EH (cell line): ENCODE data around the gene GRXCR1.

Experiments used
- DNase-seq: peaks from one replicate; pipeline ENCODE4 v3.0.0-alpha.2; 2015; ENCODE audit warnings: low read depth

The GRXCR1 gene

GRCh38 chr4:42892413-42892812, at the start of gene GRXCR1:
GRXCR1 (plus strand) TSS chr4:42892713; CDS start chr4:42893267, 554 bp downstream.
- DNase-seq, result no peak

GRCh38 chr4:42843694-42844093, 48.8 kb upstream of the GRXCR1 start:
- no peak for DNase-seq

GRCh38 chr4:42844422-42845070, 48.0 kb upstream of the GRXCR1 start:
- DNase-seq, result no peak

DNA sequence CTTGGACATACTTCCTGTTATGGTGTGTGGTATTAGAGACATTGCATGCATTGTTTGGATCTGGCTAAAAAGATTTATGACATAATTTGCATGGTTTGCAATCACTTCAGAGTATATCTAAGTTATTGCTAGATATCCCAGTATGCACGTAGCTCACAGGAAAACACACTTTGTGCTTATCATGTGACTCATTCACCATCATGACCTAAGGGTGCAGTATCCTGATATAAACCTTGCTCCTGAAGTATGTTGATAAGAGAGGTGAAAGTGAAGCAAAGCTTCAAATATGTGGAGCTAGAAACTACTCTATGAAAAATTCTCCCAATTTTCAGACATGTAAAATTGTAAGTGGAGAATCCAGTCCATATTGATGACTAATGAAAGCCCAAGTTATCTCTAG, 46.9 kb upstream of the GRXCR1 start:
- DNase-seq, result no peak

DNA sequence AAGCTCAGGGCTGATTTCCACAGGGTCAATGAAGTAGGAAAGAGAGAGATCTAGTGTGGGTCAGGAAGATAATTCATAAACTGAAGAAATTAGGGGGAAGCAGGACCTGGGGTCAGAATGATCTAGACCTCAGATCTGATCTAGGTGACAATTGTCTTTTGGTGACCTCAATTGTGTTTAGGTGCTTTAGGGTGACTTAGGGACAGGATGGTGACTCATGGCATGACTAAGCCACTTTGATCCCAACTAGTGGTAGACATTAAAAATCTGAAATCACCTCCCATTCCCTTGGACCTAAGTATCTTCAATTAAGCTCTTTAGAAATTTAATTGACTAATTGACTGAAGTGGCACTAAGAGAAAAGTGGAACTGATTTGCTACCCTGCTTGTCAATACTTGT, 36.7 kb upstream of the GRXCR1 start:
- DNase-seq, result no peak

- DNase-seq, result peak; percentile 24
Observed at GRCh38 chr4:42865572-42866189, 26.8 kb upstream of the GRXCR1 start.

GRCh38 chr4:42871261-42871660, 21.3 kb upstream of the GRXCR1 start:
- no peak for DNase-seq

GRCh38 chr4:42871671-42872290, 20.7 kb upstream of the GRXCR1 start:
- DNase-seq, result no peak

DNA sequence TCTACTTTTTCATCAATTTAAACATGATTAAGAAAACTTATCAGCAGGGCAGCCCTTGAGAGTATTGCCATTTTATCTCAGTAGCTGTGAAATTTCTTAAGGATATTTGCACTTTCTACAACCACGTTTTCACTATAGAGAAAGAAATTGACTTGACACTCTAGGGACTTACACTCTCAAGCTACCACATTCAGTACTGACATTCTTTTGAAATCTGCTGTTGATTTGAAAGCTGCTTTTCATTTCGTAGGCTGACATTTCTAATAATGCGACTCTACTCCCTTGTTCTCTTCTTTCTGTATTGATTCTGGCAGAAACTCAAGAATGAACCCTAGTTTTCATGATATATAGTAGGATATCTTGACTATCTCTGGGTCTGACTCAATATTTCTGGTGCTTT, 13.7 kb upstream of the GRXCR1 start:
- no peak for DNase-seq

DNA sequence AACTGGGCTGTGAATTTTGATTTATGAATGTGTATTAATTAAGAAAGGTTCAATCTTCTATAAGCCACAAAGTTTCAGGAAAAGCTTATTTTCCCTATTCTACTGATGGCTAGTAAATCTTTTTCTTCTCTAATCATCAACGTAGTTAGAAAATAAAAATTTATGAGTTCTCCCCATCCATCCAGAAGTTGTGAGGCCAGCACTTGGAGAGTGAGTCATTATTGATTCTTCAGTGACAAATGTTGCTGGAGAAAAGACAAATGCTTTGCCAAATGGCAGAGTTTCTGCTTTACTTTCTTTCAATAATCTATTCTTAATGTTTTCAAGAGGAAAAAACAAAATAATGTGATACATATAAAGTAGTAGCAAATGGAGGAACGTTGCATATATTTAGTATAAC, 11.3 kb upstream of the GRXCR1 start:
- no peak for DNase-seq

DNA sequence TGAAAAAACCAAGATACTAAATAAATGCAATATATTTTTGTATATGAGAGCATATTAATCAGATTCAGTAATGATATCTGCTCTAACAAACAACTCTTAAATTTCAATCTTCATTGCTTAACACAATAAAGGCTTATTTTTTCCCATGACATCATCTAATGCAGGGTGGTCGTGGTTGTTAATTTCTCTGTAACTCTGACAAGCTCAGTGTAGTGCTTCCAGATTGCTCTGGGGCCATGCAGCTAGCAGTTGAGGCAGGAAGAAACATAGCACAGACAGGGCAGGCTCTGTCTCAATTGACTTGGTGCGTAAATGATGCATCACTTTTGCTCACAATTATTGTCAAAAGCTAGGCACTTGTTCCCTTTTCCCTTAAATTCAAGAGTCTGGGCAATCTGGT, 869 bp upstream of the GRXCR1 start:
- DNase-seq, result no peak

DNA sequence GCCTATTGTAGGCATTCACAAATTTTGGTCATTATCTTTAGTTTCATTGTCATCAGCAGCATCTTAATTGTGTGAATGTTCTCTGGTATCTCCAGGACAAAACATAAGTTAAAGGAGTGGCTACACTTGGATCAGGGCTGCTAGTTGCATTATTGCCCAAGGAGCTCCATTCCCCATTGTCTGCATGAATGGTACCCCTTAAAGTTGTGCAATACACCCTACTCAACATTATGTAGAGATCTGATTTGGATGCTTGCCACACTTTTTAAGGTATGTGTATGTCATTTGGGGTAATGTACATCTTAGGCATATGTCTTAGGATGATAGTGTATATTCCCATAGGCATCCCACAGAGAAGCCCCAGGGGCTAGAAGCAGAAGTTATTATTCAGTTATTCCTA, 2.9 kb downstream of the GRXCR1 start:
- no peak for DNase-seq

- no peak for DNase-seq
Observed at GRCh38 chr4:42904986-42905385, 12.5 kb downstream of the GRXCR1 start.

DNA sequence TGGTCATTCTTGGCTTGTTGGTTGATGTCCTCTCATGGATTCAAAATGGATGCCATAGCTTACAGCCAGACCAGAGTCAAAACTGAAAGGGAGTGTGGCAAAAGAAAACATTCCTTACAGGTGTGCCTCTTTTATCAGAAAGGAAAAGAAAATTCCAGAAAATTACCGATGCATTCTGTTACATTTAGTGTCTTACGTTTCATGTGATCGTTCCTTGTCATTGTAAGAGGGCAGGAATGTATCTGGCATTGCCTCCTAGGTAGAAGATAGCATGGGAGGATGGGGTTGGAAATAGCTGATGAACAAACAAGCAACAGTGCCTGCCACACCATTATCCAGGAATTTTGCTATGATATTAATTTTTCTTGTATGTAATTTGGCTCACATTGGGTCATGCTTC, 13.1 kb downstream of the GRXCR1 start:
- no peak for DNase-seq

GRCh38 chr4:42906341-42906740, 13.8 kb downstream of the GRXCR1 start:
- no peak for DNase-seq

DNA sequence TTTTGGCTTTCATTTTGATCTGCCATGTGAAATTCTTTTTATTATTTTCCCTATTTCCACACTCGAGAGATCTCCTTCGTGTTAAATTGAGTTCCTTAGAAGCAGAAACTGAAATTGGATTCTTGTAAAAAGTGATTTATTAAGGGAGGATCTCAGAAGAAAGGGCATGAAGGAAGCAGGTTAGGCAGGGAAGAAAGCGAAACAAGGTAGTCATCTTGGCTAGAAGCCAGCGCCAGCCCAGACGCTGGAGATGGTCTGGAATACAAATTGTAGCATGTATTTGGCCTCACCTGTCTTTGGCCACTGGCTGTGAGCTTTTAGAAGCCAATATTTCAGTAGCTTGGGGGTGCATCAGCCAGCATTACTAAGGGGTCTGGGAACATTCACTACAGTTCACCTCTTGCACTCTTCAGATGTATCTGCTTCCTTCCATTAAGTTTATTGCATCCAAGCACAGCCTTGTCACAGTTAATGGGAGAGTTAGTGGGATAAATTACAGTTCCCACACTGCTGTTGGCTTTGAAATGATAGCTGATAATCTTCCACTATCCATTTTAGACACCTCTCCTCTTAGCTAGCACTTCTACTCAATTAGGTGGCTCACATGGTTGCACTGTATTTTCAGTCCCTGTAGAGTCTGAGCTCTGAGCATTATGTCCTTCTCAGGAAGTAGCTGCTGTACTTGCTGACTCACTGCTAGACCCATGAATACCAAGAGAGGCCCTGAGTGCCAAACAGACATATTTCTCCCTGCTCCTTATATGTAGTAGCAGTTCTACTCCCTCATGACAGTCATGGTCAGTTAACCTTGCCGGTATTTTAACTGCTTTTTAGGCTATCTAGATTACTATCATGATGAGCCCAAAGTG, 14.6 kb downstream of the GRXCR1 start:
- no peak for DNase-seq

GRCh38 chr4:42910459-42910858, 17.9 kb downstream of the GRXCR1 start:
- no peak for DNase-seq

DNA sequence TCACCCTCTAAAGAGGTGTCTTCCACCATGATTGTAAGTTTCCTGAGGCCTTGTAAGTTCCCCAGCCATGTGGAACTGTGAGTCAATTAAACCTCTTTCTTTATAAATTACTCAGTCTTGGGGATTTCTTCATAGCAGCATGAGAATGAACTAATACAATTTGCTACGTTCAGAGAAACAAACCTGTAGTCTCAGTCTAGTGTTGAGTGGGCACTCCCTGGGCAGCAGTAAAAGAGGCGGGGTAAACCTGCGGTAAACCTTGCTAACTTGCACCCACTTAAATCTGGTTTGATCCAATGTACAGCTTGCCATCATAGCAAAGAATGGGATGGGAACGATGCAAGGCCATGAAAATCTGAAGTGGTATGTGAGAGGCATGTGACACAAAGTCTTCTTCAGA, 22.4 kb downstream of the GRXCR1 start:
- DNase-seq, result no peak

DNA sequence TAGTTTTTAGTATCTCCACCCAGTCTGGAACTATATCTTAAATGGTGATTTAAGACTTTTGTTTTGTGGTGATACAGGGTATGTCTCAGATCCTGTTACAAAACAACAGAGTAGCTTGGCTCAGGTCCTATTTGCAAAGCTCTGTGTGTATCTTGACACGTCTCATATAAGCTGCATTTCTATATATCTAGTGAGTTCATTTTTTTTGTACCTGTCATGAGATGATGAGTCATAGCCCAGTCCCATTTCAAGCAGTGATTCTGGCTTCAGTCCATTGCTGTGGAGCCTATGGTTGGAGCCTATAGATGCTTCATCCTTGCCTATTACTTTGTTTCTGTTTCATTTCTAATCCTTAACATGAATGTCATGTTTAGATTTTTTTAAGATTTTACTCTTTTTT, 23.0 kb downstream of the GRXCR1 start:
- DNase-seq, result no peak

DNA sequence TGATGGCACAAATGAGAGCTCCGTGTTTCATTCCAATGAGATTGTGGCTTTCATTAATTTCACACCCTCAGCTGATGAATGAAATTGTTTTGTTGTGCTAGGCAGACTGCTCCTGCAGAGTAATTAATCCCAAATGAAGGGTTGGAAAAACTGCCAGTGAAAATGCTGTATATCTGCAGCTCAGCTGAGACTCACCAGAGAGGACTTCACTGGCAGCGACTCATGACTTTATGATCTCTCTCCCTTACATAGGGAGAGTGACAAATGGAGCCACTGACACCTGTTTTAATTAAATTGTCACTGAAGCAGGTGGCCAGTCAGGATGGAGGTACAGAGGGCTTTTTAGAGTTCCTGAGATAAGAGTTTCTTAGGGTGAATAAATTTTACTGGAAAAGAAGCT, 24.8 kb downstream of the GRXCR1 start:
- no peak for DNase-seq

- no peak for DNase-seq
Observed at GRCh38 chr4:42923431-42923830, 30.9 kb downstream of the GRXCR1 start.

- no peak for DNase-seq
Observed at GRCh38 chr4:42925921-42926320, 33.4 kb downstream of the GRXCR1 start.

DNA sequence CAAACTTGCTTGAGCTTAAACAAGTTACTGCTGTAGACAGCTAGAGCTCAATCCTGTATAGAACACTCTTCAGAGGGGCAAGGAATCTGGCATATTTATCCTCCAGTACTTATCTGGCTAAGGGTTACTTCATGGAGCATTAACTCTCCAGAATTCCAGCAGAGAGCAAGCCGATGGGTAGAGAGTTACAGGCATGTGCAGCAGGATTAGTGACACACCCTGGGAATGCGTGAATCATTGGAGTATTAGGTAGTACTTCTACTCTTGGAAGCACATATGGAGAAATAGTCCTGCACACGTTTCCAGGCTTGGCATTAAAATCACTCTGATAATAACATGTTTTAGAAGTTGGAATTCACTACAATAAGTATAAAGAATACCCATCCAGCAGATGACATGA, 35.4 kb downstream of the GRXCR1 start:
- no peak for DNase-seq
